ENCODE results near the gene FIS1.
"Not testable (repeated sequence)": the region's sequence is repeated elsewhere in the genome, so short reads cannot be mapped to it uniquely, and the experiment has no call there.

The FIS1 gene

GRCh38 chr7:101244375-101245146 is at the start of gene FIS1:
TSS of gene FIS1 (minus strand) at chr7:101245081. CDS start at chr7:101245004, 77 bp downstream.
- peak; percentile 96 for DNase-seq

GRCh38 chr7:101294039-101294831 is 49.4 kb upstream of the FIS1 start:
- no peak for DNase-seq

GRCh38 chr7:101293069-101294021 is 48.5 kb upstream of the FIS1 start:
- not testable (repeated sequence) for DNase-seq

GRCh38 chr7:101292566-101292965 is 47.7 kb upstream of the FIS1 start:
- not testable (repeated sequence) for DNase-seq

GRCh38 chr7:101290186-101291037 is 45.5 kb upstream of the FIS1 start:
- peak; percentile 68 for DNase-seq

GRCh38 chr7:101289687-101290086 is 44.8 kb upstream of the FIS1 start:
- DNase-seq, result not testable (repeated sequence)

- no peak for DNase-seq
Observed at GRCh38 chr7:101288439-101288838, 43.6 kb upstream of the FIS1 start.

- no peak for DNase-seq
Observed at GRCh38 chr7:101287032-101287431, 42.2 kb upstream of the FIS1 start.

- not testable (repeated sequence) for DNase-seq
Observed at GRCh38 chr7:101285880-101286279, 41.0 kb upstream of the FIS1 start.

- no peak for DNase-seq
Observed at GRCh38 chr7:101285171-101285570, 40.3 kb upstream of the FIS1 start.

- DNase-seq, result not testable (repeated sequence)
Observed at GRCh38 chr7:101280912-101281311, 36.0 kb upstream of the FIS1 start.

GRCh38 chr7:101278461-101279292 is 33.8 kb upstream of the FIS1 start:
- no peak for DNase-seq

- peak; percentile 82 for DNase-seq
Observed at GRCh38 chr7:101277155-101277554, 32.3 kb upstream of the FIS1 start.

- DNase-seq, result no peak
Observed at GRCh38 chr7:101273206-101273605, 28.3 kb upstream of the FIS1 start.

- DNase-seq, result no peak
Observed at GRCh38 chr7:101271021-101271420, 26.1 kb upstream of the FIS1 start.

- no peak for DNase-seq
Observed at GRCh38 chr7:101269664-101270063, 24.8 kb upstream of the FIS1 start.

- no peak for DNase-seq
Observed at GRCh38 chr7:101265622-101266516, 21.0 kb upstream of the FIS1 start.

GRCh38 chr7:101264102-101264706 is 19.3 kb upstream of the FIS1 start:
- not testable (repeated sequence) for DNase-seq

GRCh38 chr7:101258243-101258731 is 13.4 kb upstream of the FIS1 start:
- DNase-seq, result no peak

All from islet precursor cell (in vitro differentiated cells).